GM18873 (cell line): ENCODE measurements around the gene UPF2.
"Not testable (repeated sequence)": the region's sequence is repeated elsewhere in the genome, so short reads cannot be mapped to it uniquely, and the experiment has no call there.

Experiments used
- ATAC-seq: cut with Tn5 transposase; IDR thresholded peaks from one replicate; pipeline ENCODE4 v1.9.1; 2021; ENCODE audit warnings: mild to moderate bottlenecking, moderate library complexity, moderate number of reproducible peaks; ENCODE audit not compliant: unreplicated experiment, low FRiP score

Gene UPF2

GRCh38 chr10:11972523-11972922 lies 70.1 kb downstream of the UPF2 start:
- ATAC-seq = not testable (repeated sequence)

GRCh38 chr10:11962176-11962575 lies 80.4 kb downstream of the UPF2 start:
- no peak for ATAC-seq

GRCh38 chr10:11961771-11962170 lies 80.8 kb downstream of the UPF2 start:
- no peak for ATAC-seq

GRCh38 chr10:11959966-11960365 lies 82.6 kb downstream of the UPF2 start:
- no peak for ATAC-seq

GRCh38 chr10:11958956-11959355 lies 83.7 kb downstream of the UPF2 start:
- no peak for ATAC-seq

- no peak for ATAC-seq
Observed at GRCh38 chr10:11951695-11952094, 90.9 kb downstream of the UPF2 start.

- ATAC-seq = no peak
Observed at GRCh38 chr10:11950325-11951018, 92.1 kb downstream of the UPF2 start.

- no peak for ATAC-seq
Observed at GRCh38 chr10:11949152-11949551, 93.5 kb downstream of the UPF2 start.

- ATAC-seq = no peak
Observed at GRCh38 chr10:11946652-11947051, 96.0 kb downstream of the UPF2 start.

GRCh38 chr10:11936389-11937152 lies 106.0 kb downstream of the UPF2 start:
- ATAC-seq = no peak

GRCh38 chr10:11934262-11934661 lies 108.3 kb downstream of the UPF2 start:
- no peak for ATAC-seq

- ATAC-seq = no peak
Observed at GRCh38 chr10:11933577-11934223, 108.9 kb downstream of the UPF2 start.

GRCh38 chr10:11931038-11931437 lies 111.6 kb downstream of the UPF2 start:
- ATAC-seq = no peak

- no peak for ATAC-seq
Observed at GRCh38 chr10:11930312-11930978, 112.2 kb downstream of the UPF2 start.

GRCh38 chr10:11927746-11928145 lies 114.9 kb downstream of the UPF2 start:
- no peak for ATAC-seq

- ATAC-seq = no peak
Observed at GRCh38 chr10:11921800-11922392, 120.7 kb downstream of the UPF2 start.

GRCh38 chr10:11919271-11919670 lies 123.3 kb downstream of the UPF2 start:
- no peak for ATAC-seq

GRCh38 chr10:11918384-11918783 lies 124.2 kb downstream of the UPF2 start:
- ATAC-seq = no peak

- ATAC-seq = no peak
Observed at GRCh38 chr10:11913079-11913641, 129.4 kb downstream of the UPF2 start.

GRCh38 chr10:11910102-11910501 lies 132.5 kb downstream of the UPF2 start:
- ATAC-seq = no peak
